Measurements from ENCODE around the gene STK17A.

DNA sequence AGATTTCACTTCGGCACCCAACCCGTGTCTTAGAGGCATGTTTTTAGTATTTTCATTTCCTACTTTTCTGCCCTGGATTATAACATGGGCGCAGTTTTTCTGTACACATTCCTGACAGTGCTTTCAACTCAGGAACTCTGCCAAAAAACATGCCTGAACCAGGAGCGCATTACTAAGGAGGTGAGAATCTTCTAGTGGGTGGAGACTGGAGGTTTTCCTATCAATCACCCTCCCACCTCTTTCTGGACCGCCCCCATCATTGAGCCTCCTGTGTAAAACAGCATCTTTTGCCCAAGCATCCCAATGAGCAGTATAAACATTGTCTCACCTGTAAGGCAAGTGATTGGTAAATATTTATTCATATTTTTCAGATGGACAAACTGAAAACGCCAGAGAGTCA is 53.2 kb downstream of the STK17A start:
- TF ChIP-seq, protein P1, sequence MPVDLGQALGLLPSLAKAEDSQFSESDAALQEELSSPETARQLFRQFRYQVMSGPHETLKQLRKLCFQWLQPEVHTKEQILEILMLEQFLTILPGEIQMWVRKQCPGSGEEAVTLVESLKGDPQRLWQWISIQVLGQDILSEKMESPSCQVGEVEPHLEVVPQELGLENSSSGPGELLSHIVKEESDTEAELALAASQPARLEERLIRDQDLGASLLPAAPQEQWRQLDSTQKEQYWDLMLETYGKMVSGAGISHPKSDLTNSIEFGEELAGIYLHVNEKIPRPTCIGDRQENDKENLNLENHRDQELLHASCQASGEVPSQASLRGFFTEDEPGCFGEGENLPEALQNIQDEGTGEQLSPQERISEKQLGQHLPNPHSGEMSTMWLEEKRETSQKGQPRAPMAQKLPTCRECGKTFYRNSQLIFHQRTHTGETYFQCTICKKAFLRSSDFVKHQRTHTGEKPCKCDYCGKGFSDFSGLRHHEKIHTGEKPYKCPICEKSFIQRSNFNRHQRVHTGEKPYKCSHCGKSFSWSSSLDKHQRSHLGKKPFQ (tag by site-specific recombination; IDR thresholded peaks at IDR 0.05): no peak
- TF ChIP-seq ZNF16 (tag by site-specific recombination; IDR thresholded peaks at IDR 0.05; ENCODE audit: low read depth): no peak
- no peak for TF ChIP-seq ZEB2 (tag by site-specific recombination; IDR thresholded peaks at IDR 0.05)
- TF ChIP-seq, protein P2, sequence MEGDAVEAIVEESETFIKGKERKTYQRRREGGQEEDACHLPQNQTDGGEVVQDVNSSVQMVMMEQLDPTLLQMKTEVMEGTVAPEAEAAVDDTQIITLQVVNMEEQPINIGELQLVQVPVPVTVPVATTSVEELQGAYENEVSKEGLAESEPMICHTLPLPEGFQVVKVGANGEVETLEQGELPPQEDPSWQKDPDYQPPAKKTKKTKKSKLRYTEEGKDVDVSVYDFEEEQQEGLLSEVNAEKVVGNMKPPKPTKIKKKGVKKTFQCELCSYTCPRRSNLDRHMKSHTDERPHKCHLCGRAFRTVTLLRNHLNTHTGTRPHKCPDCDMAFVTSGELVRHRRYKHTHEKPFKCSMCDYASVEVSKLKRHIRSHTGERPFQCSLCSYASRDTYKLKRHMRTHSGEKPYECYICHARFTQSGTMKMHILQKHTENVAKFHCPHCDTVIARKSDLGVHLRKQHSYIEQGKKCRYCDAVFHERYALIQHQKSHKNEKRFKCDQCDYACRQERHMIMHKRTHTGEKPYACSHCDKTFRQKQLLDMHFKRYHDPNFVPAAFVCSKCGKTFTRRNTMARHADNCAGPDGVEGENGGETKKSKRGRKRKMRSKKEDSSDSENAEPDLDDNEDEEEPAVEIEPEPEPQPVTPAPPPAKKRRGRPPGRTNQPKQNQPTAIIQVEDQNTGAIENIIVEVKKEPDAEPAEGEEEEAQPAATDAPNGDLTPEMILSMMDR (tag by site-specific recombination; IDR thresholded peaks at IDR 0.05): no peak
- TF ChIP-seq, protein P3, sequence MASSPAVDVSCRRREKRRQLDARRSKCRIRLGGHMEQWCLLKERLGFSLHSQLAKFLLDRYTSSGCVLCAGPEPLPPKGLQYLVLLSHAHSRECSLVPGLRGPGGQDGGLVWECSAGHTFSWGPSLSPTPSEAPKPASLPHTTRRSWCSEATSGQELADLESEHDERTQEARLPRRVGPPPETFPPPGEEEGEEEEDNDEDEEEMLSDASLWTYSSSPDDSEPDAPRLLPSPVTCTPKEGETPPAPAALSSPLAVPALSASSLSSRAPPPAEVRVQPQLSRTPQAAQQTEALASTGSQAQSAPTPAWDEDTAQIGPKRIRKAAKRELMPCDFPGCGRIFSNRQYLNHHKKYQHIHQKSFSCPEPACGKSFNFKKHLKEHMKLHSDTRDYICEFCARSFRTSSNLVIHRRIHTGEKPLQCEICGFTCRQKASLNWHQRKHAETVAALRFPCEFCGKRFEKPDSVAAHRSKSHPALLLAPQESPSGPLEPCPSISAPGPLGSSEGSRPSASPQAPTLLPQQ (tag by site-specific recombination; IDR thresholded peaks at IDR 0.05): no peak
- TF ChIP-seq, protein P4, sequence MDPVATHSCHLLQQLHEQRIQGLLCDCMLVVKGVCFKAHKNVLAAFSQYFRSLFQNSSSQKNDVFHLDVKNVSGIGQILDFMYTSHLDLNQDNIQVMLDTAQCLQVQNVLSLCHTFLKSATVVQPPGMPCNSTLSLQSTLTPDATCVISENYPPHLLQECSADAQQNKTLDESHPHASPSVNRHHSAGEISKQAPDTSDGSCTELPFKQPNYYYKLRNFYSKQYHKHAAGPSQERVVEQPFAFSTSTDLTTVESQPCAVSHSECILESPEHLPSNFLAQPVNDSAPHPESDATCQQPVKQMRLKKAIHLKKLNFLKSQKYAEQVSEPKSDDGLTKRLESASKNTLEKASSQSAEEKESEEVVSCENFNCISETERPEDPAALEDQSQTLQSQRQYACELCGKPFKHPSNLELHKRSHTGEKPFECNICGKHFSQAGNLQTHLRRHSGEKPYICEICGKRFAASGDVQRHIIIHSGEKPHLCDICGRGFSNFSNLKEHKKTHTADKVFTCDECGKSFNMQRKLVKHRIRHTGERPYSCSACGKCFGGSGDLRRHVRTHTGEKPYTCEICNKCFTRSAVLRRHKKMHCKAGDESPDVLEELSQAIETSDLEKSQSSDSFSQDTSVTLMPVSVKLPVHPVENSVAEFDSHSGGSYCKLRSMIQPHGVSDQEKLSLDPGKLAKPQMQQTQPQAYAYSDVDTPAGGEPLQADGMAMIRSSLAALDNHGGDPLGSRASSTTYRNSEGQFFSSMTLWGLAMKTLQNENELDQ (tag by site-specific recombination; IDR thresholded peaks at IDR 0.05; ENCODE audit: low read depth): no peak
- TF ChIP-seq, protein P5, sequence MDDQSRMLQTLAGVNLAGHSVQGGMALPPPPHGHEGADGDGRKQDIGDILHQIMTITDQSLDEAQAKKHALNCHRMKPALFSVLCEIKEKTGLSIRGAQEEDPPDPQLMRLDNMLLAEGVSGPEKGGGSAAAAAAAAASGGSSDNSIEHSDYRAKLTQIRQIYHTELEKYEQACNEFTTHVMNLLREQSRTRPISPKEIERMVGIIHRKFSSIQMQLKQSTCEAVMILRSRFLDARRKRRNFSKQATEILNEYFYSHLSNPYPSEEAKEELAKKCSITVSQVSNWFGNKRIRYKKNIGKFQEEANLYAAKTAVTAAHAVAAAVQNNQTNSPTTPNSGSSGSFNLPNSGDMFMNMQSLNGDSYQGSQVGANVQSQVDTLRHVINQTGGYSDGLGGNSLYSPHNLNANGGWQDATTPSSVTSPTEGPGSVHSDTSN (CRISPR knock-in tag; IDR thresholded peaks at IDR 0.05): no peak
- no peak for TF ChIP-seq ZBTB7A (tag by site-specific recombination; IDR thresholded peaks at IDR 0.05; ENCODE audit: low read depth)
- TF ChIP-seq ZNF658 (tag by site-specific recombination; IDR thresholded peaks at IDR 0.05): no peak
- no peak for TF ChIP-seq ZNF626 (tag by site-specific recombination; IDR thresholded peaks at IDR 0.05)
- no peak for TF ChIP-seq RBAK (tag by site-specific recombination; IDR thresholded peaks at IDR 0.05)
